Measurements from ENCODE around the gene CUL1. TPM values are rescaled to one million over a fixed set of nuclear protein-coding genes. Genes with fewer than 3 reads are reported as not detected.
A peak's percentile ranks its signal among the peaks of the same experiment; 100 is the strongest.

CUL1 gene
- 41.9 and 49.3 TPM in 2 replicates for total RNA-seq (2014; rRNA removed; shearing (Covaris generic))
- polyA plus RNA-seq (2015; cell fraction: cytosol; rRNA removed): 49.1 and 50.9 TPM in 2 replicates
- polyA plus RNA-seq (2015; cell fraction: nucleus; rRNA removed): 50.0 and 50.4 TPM in 2 replicates

DNA sequence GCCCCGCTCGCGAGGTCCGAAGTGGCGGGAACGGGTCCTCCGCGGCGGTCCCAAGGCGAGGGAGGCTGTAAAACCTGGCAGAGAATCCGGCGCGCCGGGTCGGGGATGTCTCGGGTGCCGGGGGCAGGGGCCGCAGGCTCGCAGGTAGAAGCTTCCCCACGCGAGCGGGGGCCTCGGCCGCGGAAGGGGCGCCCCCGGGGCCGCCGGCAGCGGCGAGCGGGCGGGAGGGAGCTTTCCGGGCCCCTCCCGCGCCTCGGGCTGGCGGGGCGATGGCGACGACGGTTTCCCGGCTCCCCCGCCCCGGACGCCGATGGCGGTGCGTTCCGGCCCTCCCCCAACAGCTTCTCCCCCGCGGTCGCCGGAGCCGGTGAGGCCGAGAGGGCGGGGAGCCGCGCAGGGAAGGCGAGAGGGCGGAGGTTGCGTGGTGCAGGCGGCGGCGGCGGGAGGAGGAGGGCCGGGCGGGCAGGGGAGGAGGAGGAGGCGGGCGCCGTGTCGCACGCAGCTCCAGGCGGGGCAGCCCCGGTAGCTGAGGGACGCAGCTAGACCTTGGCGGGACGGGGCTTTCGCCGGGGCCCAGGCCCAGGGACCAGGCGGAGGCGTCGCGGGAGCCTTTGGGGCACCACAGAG lies at the start of gene CUL1:
Gene CUL1 (plus strand): TSS at position 507 of the 627 bp plus-strand sequence. CDS start 31,220 bp downstream, outside the sequence.
- peak; percentile 44 for DNase-seq (ENCODE audit: low read depth)

DNA sequence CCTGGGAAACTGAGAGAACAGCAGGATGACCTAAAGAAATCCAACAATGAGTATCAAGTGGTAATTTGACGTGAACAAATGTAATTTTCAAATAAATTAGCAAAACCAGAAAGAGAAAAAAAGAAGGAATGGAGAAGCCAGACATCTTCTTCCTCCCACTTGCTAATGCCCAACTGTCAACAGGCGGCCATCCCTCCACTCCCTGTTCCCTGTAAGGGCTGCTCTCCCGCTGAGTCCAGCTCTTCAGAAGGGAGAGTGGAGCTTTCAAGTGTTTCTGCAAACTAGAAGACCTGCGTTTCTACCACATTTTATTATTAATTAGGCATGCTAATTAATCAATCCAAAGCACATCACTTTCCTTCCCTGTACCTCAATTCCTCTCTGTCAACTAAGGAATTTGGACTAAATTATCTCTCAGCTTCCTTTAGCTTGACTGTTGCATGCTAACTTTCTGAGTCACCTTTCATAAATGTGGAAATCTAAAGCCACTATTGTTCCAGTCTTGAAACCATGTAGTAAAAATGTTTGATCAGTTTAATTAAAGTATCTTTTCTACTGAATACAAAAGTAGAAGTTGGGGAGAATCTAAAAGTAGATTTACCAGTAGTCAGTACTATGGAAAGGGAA lies 48.4 kb upstream of the CUL1 start:
- DNase-seq (ENCODE audit: low read depth): peak; percentile 77

DNA sequence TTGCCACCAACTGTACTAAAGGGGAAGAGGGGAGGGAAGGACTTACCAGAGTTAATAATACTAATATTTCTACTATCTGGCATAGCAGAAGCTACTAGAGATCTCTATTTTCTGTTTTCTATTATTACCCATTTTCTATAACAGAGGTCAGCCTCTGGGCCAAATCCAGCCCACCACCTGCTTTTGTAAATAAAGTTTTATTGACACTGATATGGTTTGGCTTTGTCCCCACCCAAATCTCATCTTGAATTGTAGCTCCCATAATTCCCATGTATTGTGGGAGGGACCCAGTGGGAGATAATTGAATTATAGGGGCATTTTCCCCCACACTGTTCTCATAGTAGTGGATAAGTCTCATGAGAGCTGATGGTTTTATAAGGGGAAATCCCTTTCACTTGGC lies 45.9 kb upstream of the CUL1 start:
- no peak for DNase-seq (ENCODE audit: low read depth)

DNA sequence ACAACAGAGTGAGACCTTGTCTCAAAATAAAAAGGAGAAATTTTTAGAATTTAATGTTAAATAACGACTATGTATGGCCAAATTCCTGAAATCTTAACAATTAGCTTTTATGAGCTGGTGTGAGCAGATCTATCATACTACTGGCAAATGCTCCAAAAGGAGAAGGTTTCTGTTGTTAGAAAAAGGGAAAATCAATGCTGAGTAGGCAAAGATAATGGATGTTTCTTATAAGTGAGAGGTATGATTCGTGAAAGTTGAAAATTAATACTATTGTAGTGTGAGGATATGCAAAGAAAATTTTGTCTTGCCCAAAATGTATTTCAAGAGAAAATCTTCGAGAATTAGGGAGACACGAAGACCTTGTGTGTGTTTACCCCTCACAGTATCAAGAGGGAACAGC lies 40.8 kb upstream of the CUL1 start:
- DNase-seq (ENCODE audit: low read depth): no peak

DNA sequence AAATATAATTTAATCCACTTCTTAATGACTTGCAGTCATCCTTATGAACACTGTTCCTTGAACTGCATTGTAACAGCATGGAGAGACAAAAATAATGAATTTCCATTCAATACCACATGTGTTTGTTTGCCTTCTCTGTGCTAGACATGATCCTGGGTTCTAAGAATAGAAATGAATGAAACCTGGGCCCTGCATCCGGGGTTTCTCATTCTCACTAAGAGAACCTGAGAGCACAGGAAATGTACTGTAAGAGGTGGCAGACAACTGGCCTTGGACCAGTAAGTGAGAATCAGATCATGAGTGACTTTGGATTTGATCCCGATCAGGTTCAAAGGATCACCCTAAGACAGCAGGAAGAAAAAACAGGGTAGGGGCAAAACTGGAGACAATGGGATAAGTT lies 37.2 kb upstream of the CUL1 start:
- no peak for DNase-seq (ENCODE audit: low read depth)

DNA sequence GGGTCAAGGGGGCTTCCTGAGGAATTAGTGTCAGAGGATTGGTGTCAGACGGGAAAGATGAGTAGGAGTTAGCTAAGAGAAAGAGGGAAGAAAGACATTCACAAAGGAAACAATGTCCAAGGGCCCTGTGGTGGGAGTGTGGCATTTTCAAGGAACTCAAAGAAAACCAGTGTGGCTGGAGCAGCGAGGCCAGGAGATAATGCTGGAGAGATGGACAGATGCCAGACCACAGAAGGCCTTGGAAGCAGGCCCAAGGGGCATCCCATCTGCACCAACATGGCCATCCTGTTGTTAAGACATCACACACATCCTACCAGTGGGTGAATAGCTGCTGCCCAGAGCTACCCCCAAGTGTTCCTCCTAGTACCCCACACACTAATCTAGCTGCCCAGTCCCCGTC lies 36.1 kb upstream of the CUL1 start:
- DNase-seq (ENCODE audit: low read depth): peak; percentile 64

DNA sequence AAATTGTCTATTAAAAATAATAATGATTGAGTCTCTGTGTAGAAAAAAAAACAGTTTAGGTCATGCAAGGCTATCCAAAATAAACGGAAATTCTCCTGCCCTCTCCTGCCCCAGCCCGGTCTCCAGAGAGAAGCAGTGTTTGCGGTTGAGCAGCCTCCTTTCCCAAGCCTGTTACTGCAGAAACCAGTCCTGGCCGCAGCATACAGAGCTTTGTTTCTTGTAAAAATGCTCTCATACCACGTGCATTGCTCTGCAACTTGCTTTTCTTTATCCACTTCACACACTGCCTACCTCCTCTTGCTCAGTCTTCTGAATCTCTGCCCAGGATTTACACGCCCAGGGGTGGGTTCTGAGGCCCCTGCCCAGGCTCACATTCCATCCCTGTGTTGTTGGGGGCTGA lies 34.4 kb upstream of the CUL1 start:
- DNase-seq (ENCODE audit: low read depth): no peak

DNA sequence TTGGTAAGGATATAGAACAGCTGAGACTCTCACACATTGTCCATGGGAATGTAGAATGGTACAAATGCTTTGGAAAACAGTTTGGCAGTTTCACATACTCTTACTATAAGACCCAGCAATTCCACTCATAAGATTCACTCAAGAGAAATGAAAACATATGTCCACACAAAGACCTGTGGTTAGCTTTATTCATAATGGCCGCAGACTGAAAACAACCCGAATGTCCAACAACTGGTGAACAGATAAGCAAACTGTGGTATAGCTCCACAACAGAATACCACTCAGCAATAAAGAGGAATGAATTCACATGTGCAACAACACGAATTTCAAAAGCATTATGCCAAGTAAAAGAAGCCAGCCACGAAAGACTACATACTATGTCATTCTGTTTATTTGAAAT lies 33.5 kb upstream of the CUL1 start:
- no peak for DNase-seq (ENCODE audit: low read depth)

DNA sequence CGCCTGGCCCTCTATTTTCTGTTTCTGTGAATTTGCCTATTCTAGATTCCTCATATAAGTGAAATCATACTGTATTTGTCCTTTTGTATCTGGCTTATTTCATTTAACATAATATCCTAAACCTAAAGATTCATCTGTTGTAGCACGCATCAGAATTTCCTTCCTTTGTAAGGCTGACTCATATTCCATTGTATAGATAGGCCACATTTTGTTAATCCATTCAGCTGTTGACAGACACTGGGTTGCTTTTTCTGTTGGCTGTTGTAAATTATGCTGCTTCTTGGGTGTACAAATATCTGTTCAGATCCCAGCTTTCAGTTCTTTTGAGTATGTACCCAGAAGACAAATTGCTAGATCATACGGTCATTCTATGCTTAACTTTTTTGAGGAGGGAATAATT lies 28.8 kb upstream of the CUL1 start:
- no peak for DNase-seq (ENCODE audit: low read depth)

DNA sequence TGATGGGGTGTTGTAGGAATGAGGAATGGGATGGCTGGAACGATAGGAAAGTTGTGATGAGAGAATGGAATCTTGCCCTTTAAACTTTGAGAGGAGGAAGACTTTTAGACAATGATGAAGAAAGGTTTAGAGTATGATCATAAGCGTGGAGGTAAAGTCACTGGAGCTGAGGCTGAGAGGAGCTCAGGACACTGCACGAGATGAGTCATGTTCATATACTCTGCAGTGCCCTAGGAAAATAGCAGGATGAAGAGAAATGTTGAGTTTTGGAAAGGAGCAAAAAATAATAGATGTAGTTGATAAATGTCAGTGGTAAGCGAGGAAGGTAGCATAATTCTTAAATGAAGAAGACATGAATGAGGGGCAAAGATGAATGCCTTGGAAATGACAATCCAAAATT lies 28.3 kb upstream of the CUL1 start:
- peak; percentile 17 for DNase-seq (ENCODE audit: low read depth)

DNA sequence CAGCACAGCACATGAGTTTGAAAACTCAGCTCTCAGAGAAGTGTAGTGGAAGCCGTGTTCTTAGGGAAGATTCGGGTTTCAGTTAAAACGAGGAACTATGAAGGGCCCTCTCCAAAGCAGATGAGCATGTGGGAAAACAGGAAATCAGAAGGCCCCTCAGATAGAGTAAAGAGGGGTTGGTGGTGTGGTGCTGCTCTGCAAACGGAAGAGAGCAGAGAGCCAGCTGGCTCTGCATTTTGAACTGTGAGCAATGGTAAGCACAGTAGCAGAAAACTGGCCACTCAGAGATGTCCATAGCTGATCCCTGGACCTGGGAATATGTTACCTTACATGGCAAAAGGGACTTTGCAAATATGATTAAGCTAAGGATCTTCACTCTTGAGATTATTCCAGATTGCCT lies 27.9 kb upstream of the CUL1 start:
- no peak for DNase-seq (ENCODE audit: low read depth)

DNA sequence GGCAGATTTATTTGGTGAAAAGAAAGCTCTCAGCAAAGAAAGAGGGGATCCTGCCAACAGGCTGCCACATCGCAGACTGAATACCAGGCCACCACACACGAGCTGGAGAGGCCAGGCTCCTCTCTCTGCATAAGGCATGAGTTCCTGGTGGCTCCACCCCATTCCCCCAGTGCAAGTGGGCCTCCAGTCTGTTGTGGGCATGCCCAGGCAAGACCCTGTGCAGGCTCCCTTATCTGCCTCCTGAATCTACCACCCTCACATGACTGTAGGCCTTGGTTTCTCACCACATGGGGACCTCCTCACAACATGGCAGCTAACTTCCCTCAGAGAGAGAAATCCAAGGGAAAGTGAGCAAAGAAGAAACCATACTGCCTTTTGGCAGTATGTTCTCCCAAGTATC lies 26.7 kb upstream of the CUL1 start:
- DNase-seq (ENCODE audit: low read depth): peak; percentile 44

DNA sequence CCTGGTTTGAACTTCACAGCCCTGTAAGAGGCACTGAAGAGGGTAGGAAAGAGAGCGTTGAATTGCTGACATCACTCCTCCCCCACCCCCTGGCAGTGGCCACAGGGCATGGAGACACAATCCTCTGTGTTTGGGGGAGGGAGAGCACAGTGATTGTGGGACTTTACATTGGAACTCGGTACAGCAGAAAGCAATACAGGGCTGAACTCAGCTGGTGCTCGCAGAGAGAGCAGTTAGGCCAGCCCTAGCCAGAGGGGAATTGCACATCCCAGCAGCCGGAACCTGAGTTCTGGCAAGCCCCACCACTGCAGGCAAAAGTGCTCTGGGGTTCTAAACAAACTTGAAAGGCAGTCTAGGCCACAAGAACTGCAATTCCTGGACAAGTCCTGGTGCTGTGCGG lies 24.0 kb upstream of the CUL1 start:
- DNase-seq (ENCODE audit: low read depth): no peak

DNA sequence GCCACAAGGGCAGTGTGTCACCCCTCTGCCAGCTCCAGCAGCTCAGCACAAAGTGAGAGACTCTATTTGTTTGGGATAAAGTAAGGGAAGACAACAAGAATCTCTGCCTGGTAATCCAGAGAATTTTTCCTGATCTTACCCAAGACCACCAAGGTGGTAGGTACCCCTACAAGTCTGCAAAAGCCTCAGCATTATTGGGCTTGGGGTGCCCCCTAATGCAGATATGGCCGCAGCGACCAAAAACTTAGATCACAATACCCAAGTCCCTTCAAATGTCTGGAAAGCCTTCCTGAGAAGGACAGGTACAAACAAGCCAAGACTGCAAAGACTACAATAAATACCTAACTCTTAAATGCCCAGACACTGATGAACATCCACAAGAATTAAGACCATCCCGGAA lies 22.4 kb upstream of the CUL1 start:
- DNase-seq (ENCODE audit: low read depth): no peak

DNA sequence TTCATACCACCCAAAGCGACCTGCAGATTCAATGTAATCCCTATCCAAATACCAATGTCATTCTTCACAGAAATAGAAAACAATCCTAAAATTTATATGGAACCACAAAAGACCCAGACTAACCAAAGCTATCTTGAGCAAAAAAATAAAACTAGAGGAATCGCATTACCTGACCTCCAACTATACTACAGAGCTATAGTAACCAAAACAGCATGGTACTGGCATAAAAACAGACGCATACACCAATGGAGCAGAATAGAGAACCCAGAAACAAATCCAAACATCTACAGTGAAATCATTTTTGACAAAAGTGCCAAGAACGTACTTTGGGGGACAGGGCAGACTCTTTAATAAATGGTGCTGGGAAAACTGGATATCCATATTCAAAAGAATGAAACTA lies 16.9 kb upstream of the CUL1 start:
- no peak for DNase-seq (ENCODE audit: low read depth)

DNA sequence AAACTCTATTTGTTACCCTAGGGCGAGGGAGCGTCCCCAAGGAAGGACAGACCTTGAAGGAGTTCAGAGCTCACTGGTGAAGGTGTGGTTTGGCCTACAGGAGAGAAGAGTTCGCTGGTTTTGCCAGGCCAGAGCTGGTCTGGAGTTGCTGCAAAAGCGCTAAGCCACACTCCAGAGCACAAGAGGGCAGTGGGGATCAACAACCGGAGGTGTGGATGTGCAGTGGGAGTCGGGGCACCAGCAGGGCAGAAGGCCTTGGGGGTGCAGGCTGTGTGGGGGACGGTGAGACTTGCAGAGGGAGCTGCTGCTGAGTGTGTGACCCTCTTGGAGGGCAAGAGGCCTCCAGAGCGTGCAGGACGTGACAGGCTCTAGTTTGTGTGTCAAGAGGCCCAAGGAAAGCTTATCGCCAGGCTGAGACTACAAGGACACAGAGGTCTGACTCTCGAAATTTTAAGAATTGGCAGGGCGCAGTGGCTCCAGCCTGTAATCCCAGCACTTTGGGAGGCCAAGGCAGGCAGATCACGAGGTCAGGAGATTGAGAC lies 14.3 kb upstream of the CUL1 start:
- no peak for DNase-seq (ENCODE audit: low read depth)

DNA sequence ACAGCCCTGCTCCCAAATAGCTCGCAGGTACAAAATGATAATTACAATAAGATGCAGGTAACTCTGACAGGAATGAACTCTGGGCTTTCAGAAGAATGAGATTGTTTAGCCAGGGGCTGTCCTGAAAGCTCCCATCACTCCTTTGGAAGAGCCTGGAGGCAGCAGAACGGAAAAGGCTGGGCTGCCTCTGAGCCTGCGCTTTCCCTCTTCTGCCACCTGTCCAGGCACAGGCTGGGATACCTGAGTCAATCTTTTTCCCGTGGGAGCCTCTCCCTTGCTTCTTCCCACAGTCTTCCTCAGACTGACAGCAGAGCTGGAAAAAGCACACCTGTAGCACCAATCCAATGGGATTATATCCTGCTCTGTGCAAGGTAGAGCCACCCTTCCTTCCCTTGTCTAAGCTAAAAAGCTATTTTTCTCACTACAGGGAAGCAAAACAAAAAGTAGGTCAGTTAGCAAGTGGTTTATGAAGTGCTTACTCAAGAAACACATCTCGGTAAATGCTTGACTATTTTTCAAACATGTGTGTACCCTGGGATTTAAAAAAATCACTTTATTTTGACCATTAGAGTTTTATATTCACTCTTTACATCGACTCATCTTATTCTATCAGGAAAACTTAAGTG lies 12.3 kb upstream of the CUL1 start:
- no peak for DNase-seq (ENCODE audit: low read depth)

DNA sequence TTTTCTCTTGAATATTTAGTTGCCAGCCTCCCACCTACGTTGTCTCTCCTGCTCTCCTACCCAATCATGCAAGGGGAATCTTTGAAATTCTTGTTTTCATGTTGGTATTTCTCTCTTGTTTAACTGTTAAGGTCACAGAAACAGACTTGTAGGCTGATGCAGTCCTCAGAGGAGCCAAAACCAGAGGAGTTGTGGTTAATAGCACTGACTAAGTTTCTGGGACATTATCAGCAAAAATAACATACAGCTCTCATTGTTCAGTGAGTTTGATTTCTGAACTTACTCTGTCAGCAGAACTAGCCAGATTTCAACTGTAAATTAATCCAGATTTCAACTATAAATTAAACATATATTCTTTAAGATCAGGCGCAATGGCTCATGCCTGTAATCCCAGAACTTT lies 11.1 kb upstream of the CUL1 start:
- DNase-seq (ENCODE audit: low read depth): no peak

DNA sequence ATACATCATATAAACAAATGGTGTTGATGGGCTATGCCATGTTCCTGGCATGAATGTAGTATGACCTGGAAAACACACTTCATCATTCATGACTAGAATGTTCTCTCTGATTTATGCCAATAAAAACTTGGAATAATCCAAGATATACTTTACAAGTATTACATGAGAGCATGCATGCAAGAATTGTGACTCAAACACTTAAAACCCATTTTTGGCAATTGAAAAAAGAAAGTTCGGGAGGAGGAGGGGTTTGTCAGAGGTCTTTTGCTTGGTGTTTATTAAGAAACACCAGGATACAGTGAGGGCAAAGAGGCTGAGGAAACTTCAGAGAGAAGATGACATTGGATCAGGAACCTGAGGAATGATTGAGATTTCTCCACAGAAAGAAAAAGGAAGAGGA lies 10.2 kb upstream of the CUL1 start:
- DNase-seq (ENCODE audit: low read depth): no peak

DNA sequence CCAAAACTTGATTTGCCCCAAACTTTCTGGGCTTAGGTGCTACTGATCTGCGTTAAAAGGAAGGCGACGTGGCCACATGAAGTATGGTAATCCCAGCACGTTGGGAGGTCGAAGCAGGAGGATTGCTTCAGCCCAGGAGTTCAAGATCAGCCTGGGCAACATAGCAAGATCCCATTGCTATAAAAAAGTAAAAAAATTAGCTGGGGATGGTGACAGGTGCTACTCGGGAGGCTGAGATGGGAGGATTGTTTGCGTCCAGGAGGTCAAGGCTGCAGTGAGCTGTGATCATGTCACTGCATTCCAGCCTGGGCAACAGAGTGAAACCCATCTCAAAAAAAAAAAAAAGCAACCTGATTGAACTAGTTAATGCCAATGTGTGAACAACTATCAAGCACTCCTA lies 5.1 kb upstream of the CUL1 start:
- no peak for DNase-seq (ENCODE audit: low read depth)

DNA sequence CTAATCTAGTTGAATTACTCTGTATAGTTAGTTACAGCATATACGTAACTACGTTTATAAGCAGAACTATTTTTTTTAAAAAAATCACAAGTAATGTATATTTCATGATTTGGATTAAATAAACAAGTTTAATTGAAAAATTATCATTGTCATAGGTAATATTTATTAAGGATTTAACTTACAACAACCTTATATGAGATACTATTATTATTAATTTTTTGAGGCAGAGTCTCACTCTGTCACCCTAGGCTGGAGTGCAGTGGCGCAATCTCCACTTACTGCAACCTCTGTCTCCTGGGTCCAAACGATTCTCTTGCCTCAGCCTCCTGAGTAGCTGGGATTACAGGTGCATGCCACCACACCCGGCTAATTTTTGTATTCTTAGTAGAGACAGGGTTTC lies 4.1 kb upstream of the CUL1 start:
- no peak for DNase-seq (ENCODE audit: low read depth)

DNA sequence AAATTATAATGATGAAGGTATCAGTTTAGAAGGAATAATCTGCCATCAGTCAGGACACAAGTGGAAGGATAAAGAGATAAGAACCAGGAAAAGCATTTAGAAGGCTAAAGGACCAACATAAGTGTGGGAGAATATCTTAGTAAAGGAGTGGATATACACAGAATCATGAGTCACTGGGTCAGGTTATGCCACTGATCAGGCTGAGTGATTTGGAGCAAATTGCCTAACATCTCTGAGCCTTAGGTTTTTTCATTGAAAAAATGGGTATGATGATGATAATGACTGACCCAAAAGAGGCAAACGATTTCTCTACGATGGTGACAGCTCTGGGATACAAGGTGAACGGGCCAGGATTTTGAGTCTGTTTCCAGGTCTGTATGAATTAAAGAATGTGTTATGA lies 2.8 kb upstream of the CUL1 start:
- DNase-seq (ENCODE audit: low read depth): no peak

DNA sequence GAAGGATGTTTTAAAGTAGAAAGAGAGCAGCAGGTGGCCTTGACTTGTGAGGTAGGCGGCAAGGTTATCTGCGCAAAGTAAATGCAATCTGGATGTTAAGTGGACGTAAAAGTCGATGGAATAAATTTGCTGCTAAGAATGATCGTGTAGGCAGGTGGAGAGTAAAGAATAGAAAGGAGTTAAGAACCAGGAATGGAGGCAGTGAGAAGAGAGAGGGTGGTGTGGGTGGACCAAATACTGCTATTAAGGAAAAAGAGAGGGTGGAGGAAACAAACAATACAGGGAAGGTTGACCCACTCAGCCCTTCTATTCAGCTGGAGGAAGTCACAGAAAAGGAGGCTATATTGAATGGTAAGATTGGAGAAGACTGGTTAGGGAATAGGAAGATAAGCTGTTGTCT lies 1.9 kb upstream of the CUL1 start:
- DNase-seq (ENCODE audit: low read depth): no peak
